ENCODE results near the gene UGT8.

- TF ChIP-seq, protein P1, sequence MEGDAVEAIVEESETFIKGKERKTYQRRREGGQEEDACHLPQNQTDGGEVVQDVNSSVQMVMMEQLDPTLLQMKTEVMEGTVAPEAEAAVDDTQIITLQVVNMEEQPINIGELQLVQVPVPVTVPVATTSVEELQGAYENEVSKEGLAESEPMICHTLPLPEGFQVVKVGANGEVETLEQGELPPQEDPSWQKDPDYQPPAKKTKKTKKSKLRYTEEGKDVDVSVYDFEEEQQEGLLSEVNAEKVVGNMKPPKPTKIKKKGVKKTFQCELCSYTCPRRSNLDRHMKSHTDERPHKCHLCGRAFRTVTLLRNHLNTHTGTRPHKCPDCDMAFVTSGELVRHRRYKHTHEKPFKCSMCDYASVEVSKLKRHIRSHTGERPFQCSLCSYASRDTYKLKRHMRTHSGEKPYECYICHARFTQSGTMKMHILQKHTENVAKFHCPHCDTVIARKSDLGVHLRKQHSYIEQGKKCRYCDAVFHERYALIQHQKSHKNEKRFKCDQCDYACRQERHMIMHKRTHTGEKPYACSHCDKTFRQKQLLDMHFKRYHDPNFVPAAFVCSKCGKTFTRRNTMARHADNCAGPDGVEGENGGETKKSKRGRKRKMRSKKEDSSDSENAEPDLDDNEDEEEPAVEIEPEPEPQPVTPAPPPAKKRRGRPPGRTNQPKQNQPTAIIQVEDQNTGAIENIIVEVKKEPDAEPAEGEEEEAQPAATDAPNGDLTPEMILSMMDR (conservative IDR thresholded peaks at IDR 0.05), result no peak
- TF ChIP-seq EZH2 (IDR thresholded peaks at IDR 0.05; ENCODE audit: low read depth), result no peak
Observed at GRCh38 chr4:114601304-114602052, 2.9 kb downstream of the UGT8 start.
